Osteoblast (primary cell): ENCODE measurements around the gene WNT1. TPM values are rescaled to one million over a fixed set of nuclear protein-coding genes. Genes with fewer than 3 reads are reported as not detected.

ENCODE experiments used
- DNase-seq: peaks from one replicate; pipeline ENCODE4 v3.0.0; 2011; ENCODE audit warnings: low spot score, mixed read lengths; ENCODE audit not compliant: insufficient read length; ENCODE audit errors: missing footprints
- H2AFZ ChIP-seq: 2 replicates; pipeline ENCODE4 v1.6.0; 2011; ENCODE audit warnings: mild to moderate bottlenecking, low read length
- H3K27ac ChIP-seq: 2 replicates; pipeline ENCODE4 v1.5.1; 2011; ENCODE audit warnings: mild to moderate bottlenecking, low read depth, low read length, moderate library complexity
- H3K27me3 ChIP-seq: 2 replicates; pipeline ENCODE4 v1.6.0; 2012; ENCODE audit warnings: mild to moderate bottlenecking, control low read depth, inconsistent platforms, low read length, moderate library complexity; ENCODE audit not compliant: insufficient read depth
- H3K36me3 ChIP-seq: 2 replicates; pipeline ENCODE4 v1.5.1; 2011; ENCODE audit warnings: mild to moderate bottlenecking, low read length, control low read depth, moderate library complexity; ENCODE audit not compliant: insufficient read depth
- H3K4me1 ChIP-seq: 2 replicates; pipeline ENCODE4 v1.5.1; 2011; ENCODE audit warnings: mild to moderate bottlenecking, low read length, control low read depth, moderate library complexity; ENCODE audit not compliant: insufficient read depth
- H3K4me2 ChIP-seq: 2 replicates; pipeline ENCODE4 v1.6.0; 2011; ENCODE audit warnings: mild to moderate bottlenecking, low read length; ENCODE audit not compliant: insufficient read depth
- H3K4me3 ChIP-seq: fragments of 200-600 bp; sonication (generic); 3 replicates; pipeline ENCODE4 v1.5.1; 2012; ENCODE audit warnings: mild to moderate bottlenecking, low read length, inconsistent platforms; ENCODE audit not compliant: insufficient read depth
- H3K79me2 ChIP-seq: 2 replicates; pipeline ENCODE4 v1.6.0; 2012; ENCODE audit warnings: mild to moderate bottlenecking, low read length, control low read depth, inconsistent platforms; ENCODE audit not compliant: insufficient read depth
- H3K9me3 ChIP-seq: 2 replicates; pipeline ENCODE4 v1.5.1; 2011; ENCODE audit warnings: low read depth, low read length, control low read depth
- H4K20me1 ChIP-seq: 2 replicates; pipeline ENCODE4 v1.6.0; 2012; ENCODE audit warnings: mild to moderate bottlenecking, low read length, control low read depth; ENCODE audit not compliant: insufficient read depth
- total RNA-seq: library from RNA; depleted of rRNA; stranded (reverse); fragments of >200 nt; gene quantifications from 2 replicates; pipeline ENCODE4 v1.2.3, GENCODE V29; 2012
- TF ChIP-seq, protein P1 (sequence below): IDR thresholded peaks from 2 replicates; pipeline ENCODE4 v1.5.1; 2011; ENCODE audit warnings: mild to moderate bottlenecking, low read depth, low read length, moderate library complexity; ENCODE audit errors: extremely low read depth

WNT1 gene
- total RNA-seq, 1 donor = not detected

DNA sequence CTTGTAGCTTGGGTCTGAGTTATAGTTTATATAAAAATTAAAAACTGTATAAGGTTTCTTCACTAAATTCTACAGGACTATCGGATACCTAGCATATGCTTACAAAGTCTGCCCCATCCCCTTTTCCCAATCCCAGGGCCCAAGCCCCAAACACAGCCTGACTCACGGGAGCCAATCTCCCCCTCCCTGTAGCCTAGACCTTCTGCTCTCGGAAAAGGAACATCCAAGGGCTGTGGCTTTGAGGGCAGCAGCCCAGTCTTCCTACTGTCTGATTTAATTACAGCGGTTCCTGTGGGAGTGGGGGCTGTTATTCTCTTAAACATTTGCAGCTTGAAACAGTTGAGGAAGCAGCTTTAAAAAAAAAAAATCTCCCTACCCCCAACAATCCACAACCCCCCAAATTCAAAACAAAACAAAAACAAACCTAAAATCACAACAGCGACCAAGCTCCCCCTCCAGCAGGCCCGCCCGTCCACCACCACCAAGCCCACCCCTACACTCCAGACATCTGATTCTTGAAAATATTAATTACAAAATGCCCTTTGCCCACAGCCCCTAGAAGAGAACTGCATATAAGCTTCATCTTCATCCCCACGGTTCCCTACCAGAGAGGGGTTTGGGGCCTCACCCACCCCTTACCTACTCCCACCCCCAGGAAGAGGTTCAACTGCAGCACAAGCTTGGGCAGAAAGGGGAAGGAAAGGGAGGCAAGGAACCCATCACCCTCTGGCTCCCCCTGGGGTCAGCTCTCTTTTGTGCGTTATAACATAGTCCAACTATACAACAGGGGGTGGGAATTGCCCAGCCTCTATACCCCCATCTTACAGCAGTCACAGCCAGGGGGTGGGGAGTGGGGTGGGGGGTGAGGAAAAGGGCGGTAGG, 41.6 kb downstream of the WNT1 start:
- DNase-seq = peak; percentile 90
- no peaks in the 10 kb centered on the region for H3K9me3 ChIP-seq
- H4K20me1 ChIP-seq = no peaks in the 10 kb centered on the region
- H3K27me3 ChIP-seq = no peaks in the 10 kb centered on the region
- TF ChIP-seq, protein P1, sequence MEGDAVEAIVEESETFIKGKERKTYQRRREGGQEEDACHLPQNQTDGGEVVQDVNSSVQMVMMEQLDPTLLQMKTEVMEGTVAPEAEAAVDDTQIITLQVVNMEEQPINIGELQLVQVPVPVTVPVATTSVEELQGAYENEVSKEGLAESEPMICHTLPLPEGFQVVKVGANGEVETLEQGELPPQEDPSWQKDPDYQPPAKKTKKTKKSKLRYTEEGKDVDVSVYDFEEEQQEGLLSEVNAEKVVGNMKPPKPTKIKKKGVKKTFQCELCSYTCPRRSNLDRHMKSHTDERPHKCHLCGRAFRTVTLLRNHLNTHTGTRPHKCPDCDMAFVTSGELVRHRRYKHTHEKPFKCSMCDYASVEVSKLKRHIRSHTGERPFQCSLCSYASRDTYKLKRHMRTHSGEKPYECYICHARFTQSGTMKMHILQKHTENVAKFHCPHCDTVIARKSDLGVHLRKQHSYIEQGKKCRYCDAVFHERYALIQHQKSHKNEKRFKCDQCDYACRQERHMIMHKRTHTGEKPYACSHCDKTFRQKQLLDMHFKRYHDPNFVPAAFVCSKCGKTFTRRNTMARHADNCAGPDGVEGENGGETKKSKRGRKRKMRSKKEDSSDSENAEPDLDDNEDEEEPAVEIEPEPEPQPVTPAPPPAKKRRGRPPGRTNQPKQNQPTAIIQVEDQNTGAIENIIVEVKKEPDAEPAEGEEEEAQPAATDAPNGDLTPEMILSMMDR = peak; percentile 31
- H3K4me3 ChIP-seq = no peak overlapping the region
- H2AFZ ChIP-seq = no peak overlapping the region
- H3K79me2 ChIP-seq = peaks cover 36% of the 10 kb centered on the region
- H3K4me1 ChIP-seq = peaks cover 18% of the 10 kb centered on the region
- H3K4me2 ChIP-seq = peak overlapping the region; percentile 85
- peak overlapping the region; percentile 97 for H3K27ac ChIP-seq
- H3K36me3 ChIP-seq = peaks cover 35% of the 10 kb centered on the region

- no peak for DNase-seq
- Histone ChIP-seq H4K20me1 (no peaks in the 10 kb centered on the region), H3K27me3 (no peaks in the 10 kb centered on the region), H3K36me3 (peaks cover 43% of the 10 kb centered on the region), H3K4me2 (no peak overlapping the region), H2AFZ (no peak overlapping the region), H3K27ac (no peak overlapping the region), H3K4me3 (no peak overlapping the region), H3K79me2 (peaks cover 31% of the 10 kb centered on the region), H3K9me3 (no peaks in the 10 kb centered on the region), H3K4me1 (peaks cover 18% of the 10 kb centered on the region)
- TF ChIP-seq, protein P1 = no peak
These were observed 42.3 kb downstream of the WNT1 start for GRCh38 chr12:49020441-49020840.

GRCh38 chr12:49021292-49021915, 43.3 kb downstream of the WNT1 start:
- no peak overlapping the region for H2AFZ ChIP-seq
- H3K27ac ChIP-seq = no peak overlapping the region
- no peak overlapping the region for H3K4me3 ChIP-seq
- peaks cover 18% of the 10 kb centered on the region for H3K4me1 ChIP-seq
- peaks cover 29% of the 10 kb centered on the region for H3K79me2 ChIP-seq
- peaks cover 6% of the 10 kb centered on the region for H4K20me1 ChIP-seq
- no peaks in the 10 kb centered on the region for H3K9me3 ChIP-seq
- no peak overlapping the region for H3K4me2 ChIP-seq
- TF ChIP-seq, protein P1 = no peak
- H3K27me3 ChIP-seq = no peaks in the 10 kb centered on the region
- peak; percentile 43 for DNase-seq
- peaks cover 52% of the 10 kb centered on the region for H3K36me3 ChIP-seq

DNA sequence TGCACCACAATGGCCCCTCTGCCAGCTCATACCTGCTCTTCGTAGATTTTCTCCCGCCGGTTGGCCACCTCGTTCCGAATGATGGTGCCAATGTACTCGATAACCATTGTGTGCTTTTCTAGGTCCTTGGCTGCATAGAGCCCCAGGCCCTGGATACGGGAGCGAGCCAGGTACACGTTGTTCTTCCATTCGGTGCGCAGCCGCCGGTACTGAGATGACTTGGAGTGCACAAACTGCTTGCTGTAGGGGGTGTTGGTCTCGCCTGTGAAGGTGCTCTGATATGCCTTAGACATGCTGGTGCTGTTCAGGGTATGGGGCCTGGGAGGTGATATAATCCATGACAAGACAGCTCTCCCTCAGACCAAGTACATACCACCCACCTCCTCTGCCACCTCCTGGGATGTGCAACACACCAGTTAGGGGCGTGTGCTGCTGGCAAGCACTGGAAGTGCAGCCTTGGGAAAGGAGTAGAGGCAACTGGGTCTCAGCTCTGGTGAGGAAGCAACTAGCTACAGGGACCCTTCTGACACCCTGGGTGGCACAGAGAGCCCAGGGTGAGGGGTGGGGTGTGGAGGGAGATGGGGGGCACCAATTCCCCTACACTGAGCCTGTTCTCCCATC, 44.5 kb downstream of the WNT1 start:
- peaks cover 64% of the 10 kb centered on the region for H3K36me3 ChIP-seq
- peaks cover 16% of the 10 kb centered on the region for H3K79me2 ChIP-seq
- no peak overlapping the region for H2AFZ ChIP-seq
- H3K4me1 ChIP-seq = peaks cover 13% of the 10 kb centered on the region
- no peak overlapping the region for H3K27ac ChIP-seq
- DNase-seq = peak; percentile 58
- no peak overlapping the region for H3K4me3 ChIP-seq
- TF ChIP-seq, protein P1 = no peak
- peaks cover 6% of the 10 kb centered on the region for H4K20me1 ChIP-seq
- no peak overlapping the region for H3K4me2 ChIP-seq
- no peaks in the 10 kb centered on the region for H3K9me3 ChIP-seq
- H3K27me3 ChIP-seq = no peaks in the 10 kb centered on the region
